ENCODE data around the gene TBC1D25.

- TF ChIP-seq, protein P1, sequence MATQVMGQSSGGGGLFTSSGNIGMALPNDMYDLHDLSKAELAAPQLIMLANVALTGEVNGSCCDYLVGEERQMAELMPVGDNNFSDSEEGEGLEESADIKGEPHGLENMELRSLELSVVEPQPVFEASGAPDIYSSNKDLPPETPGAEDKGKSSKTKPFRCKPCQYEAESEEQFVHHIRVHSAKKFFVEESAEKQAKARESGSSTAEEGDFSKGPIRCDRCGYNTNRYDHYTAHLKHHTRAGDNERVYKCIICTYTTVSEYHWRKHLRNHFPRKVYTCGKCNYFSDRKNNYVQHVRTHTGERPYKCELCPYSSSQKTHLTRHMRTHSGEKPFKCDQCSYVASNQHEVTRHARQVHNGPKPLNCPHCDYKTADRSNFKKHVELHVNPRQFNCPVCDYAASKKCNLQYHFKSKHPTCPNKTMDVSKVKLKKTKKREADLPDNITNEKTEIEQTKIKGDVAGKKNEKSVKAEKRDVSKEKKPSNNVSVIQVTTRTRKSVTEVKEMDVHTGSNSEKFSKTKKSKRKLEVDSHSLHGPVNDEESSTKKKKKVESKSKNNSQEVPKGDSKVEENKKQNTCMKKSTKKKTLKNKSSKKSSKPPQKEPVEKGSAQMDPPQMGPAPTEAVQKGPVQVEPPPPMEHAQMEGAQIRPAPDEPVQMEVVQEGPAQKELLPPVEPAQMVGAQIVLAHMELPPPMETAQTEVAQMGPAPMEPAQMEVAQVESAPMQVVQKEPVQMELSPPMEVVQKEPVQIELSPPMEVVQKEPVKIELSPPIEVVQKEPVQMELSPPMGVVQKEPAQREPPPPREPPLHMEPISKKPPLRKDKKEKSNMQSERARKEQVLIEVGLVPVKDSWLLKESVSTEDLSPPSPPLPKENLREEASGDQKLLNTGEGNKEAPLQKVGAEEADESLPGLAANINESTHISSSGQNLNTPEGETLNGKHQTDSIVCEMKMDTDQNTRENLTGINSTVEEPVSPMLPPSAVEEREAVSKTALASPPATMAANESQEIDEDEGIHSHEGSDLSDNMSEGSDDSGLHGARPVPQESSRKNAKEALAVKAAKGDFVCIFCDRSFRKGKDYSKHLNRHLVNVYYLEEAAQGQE (tag by site-specific recombination; IDR thresholded peaks at IDR 0.05): no peak
- TF ChIP-seq ZNF549 (tag by site-specific recombination; IDR thresholded peaks at IDR 0.05) (no peak), IKZF3 (tag by site-specific recombination; IDR thresholded peaks at IDR 0.05) (no peak), ZNF747 (tag by site-specific recombination; IDR thresholded peaks at IDR 0.05) (no peak), CTCF (tag by site-specific recombination; IDR thresholded peaks at IDR 0.05) (no peak), HOXD13 (CRISPR knock-in tag; IDR thresholded peaks at IDR 0.05; ENCODE audit: borderline replicate concordance) (no peak), PRDM6 (tag by site-specific recombination; IDR thresholded peaks at IDR 0.05) (no peak), ZNF521 (tag by site-specific recombination; IDR thresholded peaks at IDR 0.05) (no peak), ZNF274 (IDR thresholded peaks at IDR 0.05; ENCODE audit: low read length) (no peak), ZNF274 (tag by site-specific recombination; IDR thresholded peaks at IDR 0.05; ENCODE audit: borderline replicate concordance) (no peak), ZSCAN30 (tag by site-specific recombination; IDR thresholded peaks at IDR 0.05) (no peak), ZNF423 (tag by site-specific recombination; IDR thresholded peaks at IDR 0.05) (no peak)
- TF ChIP-seq, protein P2, sequence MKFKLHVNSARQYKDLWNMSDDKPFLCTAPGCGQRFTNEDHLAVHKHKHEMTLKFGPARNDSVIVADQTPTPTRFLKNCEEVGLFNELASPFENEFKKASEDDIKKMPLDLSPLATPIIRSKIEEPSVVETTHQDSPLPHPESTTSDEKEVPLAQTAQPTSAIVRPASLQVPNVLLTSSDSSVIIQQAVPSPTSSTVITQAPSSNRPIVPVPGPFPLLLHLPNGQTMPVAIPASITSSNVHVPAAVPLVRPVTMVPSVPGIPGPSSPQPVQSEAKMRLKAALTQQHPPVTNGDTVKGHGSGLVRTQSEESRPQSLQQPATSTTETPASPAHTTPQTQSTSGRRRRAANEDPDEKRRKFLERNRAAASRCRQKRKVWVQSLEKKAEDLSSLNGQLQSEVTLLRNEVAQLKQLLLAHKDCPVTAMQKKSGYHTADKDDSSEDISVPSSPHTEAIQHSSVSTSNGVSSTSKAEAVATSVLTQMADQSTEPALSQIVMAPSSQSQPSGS (tag by site-specific recombination; IDR thresholded peaks at IDR 0.05; ENCODE audit: low read depth): no peak
- TF ChIP-seq, protein P3, sequence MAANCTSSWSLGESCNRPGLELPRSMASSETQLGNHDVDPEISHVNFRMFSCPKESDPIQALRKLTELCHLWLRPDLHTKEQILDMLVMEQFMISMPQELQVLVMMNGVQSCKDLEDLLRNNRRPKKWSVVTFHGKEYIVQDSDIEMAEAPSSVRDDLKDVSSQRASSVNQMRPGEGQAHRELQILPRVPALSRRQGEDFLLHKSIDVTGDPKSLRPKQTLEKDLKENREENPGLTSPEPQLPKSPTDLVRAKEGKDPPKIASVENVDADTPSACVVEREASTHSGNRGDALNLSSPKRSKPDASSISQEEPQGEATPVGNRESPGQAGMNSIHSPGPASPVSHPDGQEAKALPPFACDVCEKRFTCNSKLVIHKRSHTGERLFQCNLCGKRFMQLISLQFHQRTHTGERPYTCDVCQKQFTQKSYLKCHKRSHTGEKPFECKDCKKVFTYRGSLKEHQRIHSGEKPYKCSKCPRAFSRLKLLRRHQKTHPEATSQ (tag by site-specific recombination; IDR thresholded peaks at IDR 0.05): no peak
- TF ChIP-seq, protein P4, sequence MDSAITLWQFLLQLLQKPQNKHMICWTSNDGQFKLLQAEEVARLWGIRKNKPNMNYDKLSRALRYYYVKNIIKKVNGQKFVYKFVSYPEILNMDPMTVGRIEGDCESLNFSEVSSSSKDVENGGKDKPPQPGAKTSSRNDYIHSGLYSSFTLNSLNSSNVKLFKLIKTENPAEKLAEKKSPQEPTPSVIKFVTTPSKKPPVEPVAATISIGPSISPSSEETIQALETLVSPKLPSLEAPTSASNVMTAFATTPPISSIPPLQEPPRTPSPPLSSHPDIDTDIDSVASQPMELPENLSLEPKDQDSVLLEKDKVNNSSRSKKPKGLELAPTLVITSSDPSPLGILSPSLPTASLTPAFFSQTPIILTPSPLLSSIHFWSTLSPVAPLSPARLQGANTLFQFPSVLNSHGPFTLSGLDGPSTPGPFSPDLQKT (IDR thresholded peaks at IDR 0.05; ENCODE audit: borderline replicate concordance, low read depth, low read length): no peak
These were observed 59.8 kb downstream of the TBC1D25 start for GRCh38 chrX:48599341-48599740.
